Camera-type eye (tissue), 1 donor: ENCODE results near the gene CT47B1. TPM values are rescaled to one million over a fixed set of nuclear protein-coding genes. Genes with fewer than 3 reads are reported as not detected.

ENCODE experiments used
- total RNA-seq: library from RNA; depleted of rRNA; stranded (reverse); fragments of >200 nt; gene quantifications from one replicate; pipeline ENCODE4 v1.2.3, GENCODE V29; 2014

The CT47B1 gene
- total RNA-seq: not detected

DNA sequence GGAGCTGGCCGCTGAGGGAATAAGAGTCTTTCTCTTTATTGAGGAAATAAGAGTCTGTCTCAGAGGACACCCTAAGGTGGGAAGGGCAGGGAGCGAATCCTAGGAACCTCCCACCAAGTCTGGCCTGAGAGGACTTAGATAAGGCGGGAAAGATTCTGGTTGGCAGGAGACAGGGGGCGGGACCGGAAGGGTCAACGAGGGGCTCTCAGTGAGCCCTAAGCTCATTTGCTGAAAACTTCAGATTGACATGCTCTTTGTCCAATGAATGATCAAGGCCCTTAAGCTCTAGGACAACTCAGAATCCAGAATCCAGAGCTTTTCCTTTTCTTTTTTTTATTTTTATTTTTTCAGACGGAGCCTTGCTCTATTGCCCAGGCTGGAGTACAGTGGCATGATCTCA, at the start of gene CT47B1:
TSS of gene CT47B1 (minus strand) at position 101 of the 400 bp plus-strand sequence. CDS start 196 bp downstream, outside the sequence.

Other genes starting within 250 kb of the CT47B1 start
- gene C1GALT1C1, start 245.8 kb downstream of the CT47B1 start, total RNA-seq: 29.3 TPM
- not detected for gene CT47A11, start 61.3 kb upstream of the CT47B1 start, total RNA-seq
- not detected for gene CT47A10, start 66.2 kb upstream of the CT47B1 start, total RNA-seq
- not detected for gene CT47A9, start 71.0 kb upstream of the CT47B1 start, total RNA-seq
- not detected for gene CT47A8, start 75.9 kb upstream of the CT47B1 start, total RNA-seq
- not detected for gene CT47A7, start 80.7 kb upstream of the CT47B1 start, total RNA-seq
- gene CT47A6, start 85.6 kb upstream of the CT47B1 start, total RNA-seq: not detected
- gene CT47A5, start 90.5 kb upstream of the CT47B1 start, total RNA-seq: not detected
- not detected for gene CT47A4, start 95.3 kb upstream of the CT47B1 start, total RNA-seq
- not detected for gene CT47A3, start 100.2 kb upstream of the CT47B1 start, total RNA-seq
- not detected for gene CT47A2, start 105.1 kb upstream of the CT47B1 start, total RNA-seq
- gene CT47A1, start 109.9 kb upstream of the CT47B1 start, total RNA-seq: not detected
- gene GLUD2, start 171.7 kb upstream of the CT47B1 start, total RNA-seq: 3.7 TPM